ENCODE data around the gene CYP26C1. TPM values are rescaled to one million over a fixed set of nuclear protein-coding genes. Genes with fewer than 3 reads are reported as not detected.
A peak's percentile ranks its signal among the peaks of the same experiment; 100 is the strongest.

Gene CYP26C1
- total and polyA plus RNA-seq, 9 of the 15 experiments (the other 6 are each of a cell fraction or from before 2014, with no cell fraction given), result 0.07 to 0.09 (median 0.07) TPM; not detected in 6

- TF ChIP-seq, protein P1, sequence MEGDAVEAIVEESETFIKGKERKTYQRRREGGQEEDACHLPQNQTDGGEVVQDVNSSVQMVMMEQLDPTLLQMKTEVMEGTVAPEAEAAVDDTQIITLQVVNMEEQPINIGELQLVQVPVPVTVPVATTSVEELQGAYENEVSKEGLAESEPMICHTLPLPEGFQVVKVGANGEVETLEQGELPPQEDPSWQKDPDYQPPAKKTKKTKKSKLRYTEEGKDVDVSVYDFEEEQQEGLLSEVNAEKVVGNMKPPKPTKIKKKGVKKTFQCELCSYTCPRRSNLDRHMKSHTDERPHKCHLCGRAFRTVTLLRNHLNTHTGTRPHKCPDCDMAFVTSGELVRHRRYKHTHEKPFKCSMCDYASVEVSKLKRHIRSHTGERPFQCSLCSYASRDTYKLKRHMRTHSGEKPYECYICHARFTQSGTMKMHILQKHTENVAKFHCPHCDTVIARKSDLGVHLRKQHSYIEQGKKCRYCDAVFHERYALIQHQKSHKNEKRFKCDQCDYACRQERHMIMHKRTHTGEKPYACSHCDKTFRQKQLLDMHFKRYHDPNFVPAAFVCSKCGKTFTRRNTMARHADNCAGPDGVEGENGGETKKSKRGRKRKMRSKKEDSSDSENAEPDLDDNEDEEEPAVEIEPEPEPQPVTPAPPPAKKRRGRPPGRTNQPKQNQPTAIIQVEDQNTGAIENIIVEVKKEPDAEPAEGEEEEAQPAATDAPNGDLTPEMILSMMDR (IDR thresholded peaks at IDR 0.05 in 2 of 3, conservative IDR thresholded peaks at IDR 0.05 in 1 of 3; ENCODE audit: insufficient read depth in 2 of 3, low read depth in 1 of 3, low read length in 3 of 3), result peak; percentile 53 to 67 (median 67)
- TF ChIP-seq SMC3 (conservative IDR thresholded peaks at IDR 0.05; ENCODE audit: insufficient read depth, low read depth, low read length) (peak; percentile 40; the same call in 1 of the 2 replicates), ZNF586 (CRISPR knock-in tag; conservative IDR thresholded peaks at IDR 0.05) (no peak), MECOM (CRISPR knock-in tag; IDR thresholded peaks at IDR 0.05) (no peak), ELF2 (CRISPR knock-in tag; IDR thresholded peaks at IDR 0.05) (no peak), MEIS2 (IDR thresholded peaks at IDR 0.05; ENCODE audit: partially characterized antibody) (no peak), PHB2 (IDR thresholded peaks at IDR 0.05; ENCODE audit: low read depth) (no peak), ZNF316 (IDR thresholded peaks at IDR 0.05) (peak; percentile 29; the same call in 1 of the 2 replicates)
These were observed 20.9 kb upstream of the CYP26C1 start (continued) for GRCh38 chr10:93039721-93040120.

DNA sequence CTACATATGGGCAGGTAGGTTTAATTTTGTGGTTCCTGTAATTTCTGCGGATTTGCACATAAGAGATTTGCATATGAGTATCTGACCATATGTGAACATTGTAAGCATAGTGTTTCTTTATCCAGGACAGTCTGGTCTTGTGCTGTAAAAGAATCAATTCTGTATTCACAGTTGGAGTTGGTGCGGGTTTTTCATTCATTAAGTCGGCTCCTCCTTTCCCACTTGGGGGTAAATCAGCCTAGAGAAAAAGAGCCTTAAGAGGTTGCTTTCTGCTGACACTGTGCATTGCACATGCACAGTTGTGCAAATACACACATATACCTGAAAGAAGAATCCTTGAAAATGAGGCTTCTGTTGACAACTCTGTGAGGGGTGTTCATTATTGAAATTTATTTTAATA, 6.1 kb upstream of the CYP26C1 start:
- CTCF ChIA-PET (ENCODE audit: low intra/inter-chr PET ratio), result no interaction called here
- no peak overlapping the region for H3K4me2 ChIP-seq (ENCODE audit: insufficient read depth, low read length)
- H3K4me3 ChIP-seq, result no peak overlapping the region
- 0 out of 2 replicates have a peak, but pooled peaks cover 3% of the 10 kb centered on the region for H3K9me3 ChIP-seq (replicated peaks; ENCODE audit: control insufficient read depth, insufficient read depth, low read depth, low read length)
- no peak overlapping the region for H2AFZ ChIP-seq (ENCODE audit: low read depth, low read length)
- no peaks in the 10 kb centered on the region for H4K20me1 ChIP-seq (replicated peaks; ENCODE audit: control insufficient read depth, insufficient read depth, low read length)
- no peak for DNase-seq (ENCODE audit: extremely low read depth in 1 of 4, low spot score in 3 of 4)
- H3K9ac ChIP-seq (ENCODE audit: insufficient read depth in 1 of 2, low read depth in 2 of 2, low read length in 2 of 2), result no peak overlapping the region
- no peaks in the 10 kb centered on the region for H3K9me1 ChIP-seq (ENCODE audit: control insufficient read depth, insufficient read depth, low read length)
- no peaks in the 10 kb centered on the region for H3K4me1 ChIP-seq (replicated peaks in 1 of 2; ENCODE audit: control insufficient read depth in 2 of 2, insufficient read depth in 2 of 2, low read length in 2 of 2)
- FAIRE-seq, result no peak
- TF ChIP-seq NR4A1 (CRISPR knock-in tag; IDR thresholded peaks at IDR 0.05) (no peak), NR4A1 (tag; IDR thresholded peaks at IDR 0.05) (no peak), ZNF436 (CRISPR knock-in tag; IDR thresholded peaks at IDR 0.05) (no peak), SMARCC2 (IDR thresholded peaks at IDR 0.05; ENCODE audit: low read depth) (no peak), ZFPM2 (CRISPR knock-in tag; IDR thresholded peaks at IDR 0.05) (no peak), TOE1 (IDR thresholded peaks at IDR 0.05; ENCODE audit: borderline replicate concordance) (no peak), TOE1 (CRISPR knock-in tag; IDR thresholded peaks at IDR 0.05; ENCODE audit: borderline replicate concordance, low read depth) (no peak), STAG1 (CRISPR knock-in tag; IDR thresholded peaks at IDR 0.05; ENCODE audit: borderline replicate concordance) (no peak), MCM3 (IDR thresholded peaks at IDR 0.05) (no peak), ADNP (tag; IDR thresholded peaks at IDR 0.05) (no peak), L3MBTL2 (IDR thresholded peaks at IDR 0.05) (no peak)
- 98% methylated on average over 3 of the region's 3 CpGs for WGBS (ENCODE audit: insufficient coverage, low coverage, missing lambda C conversion rate)
- intact Hi-C loops (cut with micrococcal nuclease) (no loop called here), in situ Hi-C loops (cut with MboI) (no loop called here)
- H3K36me3 ChIP-seq (ENCODE audit: control insufficient read depth, insufficient read depth, low read length), result peaks cover 20% of the 10 kb centered on the region; the same call in 2 of the 3 replicates
- no peaks in the 10 kb centered on the region for H3K79me2 ChIP-seq (ENCODE audit: control insufficient read depth, insufficient read depth, low read length)
- no TSS peak for BruUV-seq (replicated peaks)
- POLR2A ChIA-PET, result no interaction called here
- no peaks in the 10 kb centered on the region for H3K27me3 ChIP-seq (ENCODE audit: control insufficient read depth in 2 of 2, insufficient read depth in 2 of 2, low read length in 2 of 2)
- no peak for ATAC-seq
- H3K27ac ChIP-seq (ENCODE audit: extremely low read depth, low read depth, low read length), result no peak overlapping the region

Data from K562 (cell line).